HEK293T (cell line): ENCODE results near the gene SIGLEC1.

Source experiments
- BHLHE40 ChIP-seq: fragments of 450-650 bp; IDR thresholded peaks from 2 replicates; pipeline ENCODE4 v1.6.1; 2016; ENCODE audit warnings: mild to moderate bottlenecking, moderate library complexity, borderline replicate concordance
- ELF4 ChIP-seq: fragments of 450-650 bp; IDR thresholded peaks from 2 replicates; pipeline ENCODE4 v1.6.1; 2017; ENCODE audit warnings: antibody characterized with exemption
- FOXA1 ChIP-seq: fragments of 450-650 bp; IDR thresholded peaks from 2 replicates; pipeline ENCODE4 v1.6.1; 2016; ENCODE audit warnings: mild to moderate bottlenecking
- L3MBTL2 ChIP-seq: fragments of 450-650 bp; conservative IDR thresholded peaks from 2 replicates; pipeline ENCODE4 v1.6.1; 2016; ENCODE audit warnings: mild to moderate bottlenecking
- PKNOX1 ChIP-seq: fragments of 450-650 bp; IDR thresholded peaks from 2 replicates; pipeline ENCODE4 v1.6.1; 2016
- SP1 ChIP-seq: fragments of 450-650 bp; IDR thresholded peaks from 2 replicates; pipeline ENCODE4 v1.6.1; 2017
- TARDBP ChIP-seq: fragments of 450-650 bp; IDR thresholded peaks from 2 replicates; pipeline ENCODE4 v1.6.1; 2016

- TF ChIP-seq ELF4, result no peak
- TF ChIP-seq PKNOX1, result no peak
- no peak for TF ChIP-seq BHLHE40
- TF ChIP-seq SP1, result no peak
- no peak for TF ChIP-seq TARDBP
- no peak for TF ChIP-seq FOXA1
- no peak for TF ChIP-seq L3MBTL2
These were observed 38.9 kb upstream of the SIGLEC1 start for GRCh38 chr20:3751305-3751674.
